ENCODE results near the gene ZNF76. TPM values are rescaled to one million over a fixed set of nuclear protein-coding genes. Genes with fewer than 3 reads are reported as not detected.

Gene ZNF76
- total and polyA plus RNA-seq, 9 of the 15 experiments (the other 6 are each of a cell fraction or from before 2014, with no cell fraction given), result 1.2 to 17.8 (median 10.7) TPM

- Histone ChIP-seq H3K9me1 (ENCODE audit: control insufficient read depth, insufficient read depth, low read length) (peaks cover 3% of the 10 kb centered on the region), H3K79me2 (ENCODE audit: control insufficient read depth, insufficient read depth, low read length) (no peaks in the 10 kb centered on the region), H3K9me3 (replicated peaks; ENCODE audit: control insufficient read depth, insufficient read depth, low read depth, low read length) (no peaks in the 10 kb centered on the region), H3K9ac (ENCODE audit: insufficient read depth in 1 of 2, low read depth in 2 of 2, low read length in 2 of 2) (no peak overlapping the region), H3K4me1 (replicated peaks in 1 of 2; ENCODE audit: control insufficient read depth in 2 of 2, insufficient read depth in 2 of 2, low read length in 2 of 2) (peaks cover 4 to 11% of the 10 kb centered on the region in 2 experiments; a peak in 3 of 5 replicates), H3K27me3 (ENCODE audit: control insufficient read depth in 2 of 2, insufficient read depth in 2 of 2, low read length in 2 of 2) (no peaks in the 10 kb centered on the region), H3K4me2 (ENCODE audit: insufficient read depth, low read length) (no peak overlapping the region), H3K36me3 (ENCODE audit: control insufficient read depth, insufficient read depth, low read length) (no peaks in the 10 kb centered on the region), H3K4me3 (no peak overlapping the region), H4K20me1 (replicated peaks; ENCODE audit: control insufficient read depth, insufficient read depth, low read length) (no peaks in the 10 kb centered on the region), H2AFZ (ENCODE audit: low read depth, low read length) (no peak overlapping the region), H3K27ac (ENCODE audit: extremely low read depth, low read depth, low read length) (no peak overlapping the region)
- no peak for ATAC-seq
- TF ChIP-seq ARID1B (IDR thresholded peaks at IDR 0.05) (no peak), BCOR (IDR thresholded peaks at IDR 0.05) (peak; percentile 50; the same call in 1 of the 2 replicates), CHD2 (IDR thresholded peaks at IDR 0.05; ENCODE audit: low read depth, low read length) (no peak), ZNF121 (CRISPR knock-in tag; conservative IDR thresholded peaks at IDR 0.05) (peak; percentile 79; the same call in 1 of the 2 replicates), KLF16 (IDR thresholded peaks at IDR 0.05) (no peak), PRDM10 (IDR thresholded peaks at IDR 0.05; ENCODE audit: partially characterized antibody) (no peak), ZBTB43 (CRISPR knock-in tag; IDR thresholded peaks at IDR 0.05) (no peak), ZFP36 (IDR thresholded peaks at IDR 0.05; ENCODE audit: low read depth, low read length, partially characterized antibody) (no peak)
- WGBS (ENCODE audit: insufficient coverage, low coverage, missing lambda C conversion rate), result 68% methylated on average over 2 of the region's 2 CpGs
- in situ Hi-C loops (cut with MboI) (no loop called here), intact Hi-C loops (cut with micrococcal nuclease) (no loop called here)
- FAIRE-seq, result no peak
- POLR2A ChIA-PET, result no interaction called here
- DNase-seq (ENCODE audit: extremely low read depth in 1 of 4, low spot score in 3 of 4), result no peak
- CTCF ChIA-PET (ENCODE audit: low intra/inter-chr PET ratio), result no interaction called here
- BruUV-seq (replicated peaks), result no TSS peak
Observed at GRCh38 chr6:35272005-35272404, 12.5 kb downstream of the ZNF76 start.

All from K562 (cell line).